Fibroblast of skin of left quadriceps (primary cell): ENCODE data around the gene AP2B1.

ENCODE experiments used
- DNase-seq, 2 experiments: peaks; one replicate each; pipeline ENCODE4 v3.0.0-alpha.2; 2013; ENCODE audit warnings: low read depth in 2 of 2

The AP2B1 gene

GRCh38 chr17:35729405-35729833 is 142.3 kb downstream of the AP2B1 start:
- DNase-seq: no peak

DNA sequence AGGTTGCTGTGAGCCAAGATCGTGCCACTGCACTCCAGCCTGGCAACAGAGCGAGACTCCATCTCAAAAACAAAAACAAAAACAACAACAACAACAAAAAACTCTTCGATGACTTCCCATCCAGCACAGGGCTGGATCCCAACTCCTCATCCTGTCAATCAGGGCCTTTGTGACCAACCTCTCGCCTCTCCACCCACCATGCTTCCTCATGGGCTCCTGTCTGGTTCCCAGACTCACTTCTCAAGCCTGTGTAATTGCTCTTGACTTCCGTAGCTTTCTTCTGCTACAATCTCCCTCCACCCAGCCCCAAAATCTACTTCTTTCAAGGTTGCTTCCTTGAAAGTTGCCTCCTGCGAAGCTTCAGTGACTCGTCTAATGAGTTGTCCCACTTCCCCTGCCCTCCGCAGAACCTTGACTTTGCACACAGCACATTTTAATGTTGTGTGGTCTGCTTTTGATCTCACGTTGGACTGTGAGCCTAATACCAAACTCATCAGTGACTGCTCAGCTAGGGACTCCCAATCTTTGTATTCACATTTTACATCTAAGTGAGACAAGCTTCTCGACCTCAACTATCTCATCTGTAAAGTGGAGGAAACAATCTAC is 143.4 kb downstream of the AP2B1 start:
- no peak for DNase-seq

DNA sequence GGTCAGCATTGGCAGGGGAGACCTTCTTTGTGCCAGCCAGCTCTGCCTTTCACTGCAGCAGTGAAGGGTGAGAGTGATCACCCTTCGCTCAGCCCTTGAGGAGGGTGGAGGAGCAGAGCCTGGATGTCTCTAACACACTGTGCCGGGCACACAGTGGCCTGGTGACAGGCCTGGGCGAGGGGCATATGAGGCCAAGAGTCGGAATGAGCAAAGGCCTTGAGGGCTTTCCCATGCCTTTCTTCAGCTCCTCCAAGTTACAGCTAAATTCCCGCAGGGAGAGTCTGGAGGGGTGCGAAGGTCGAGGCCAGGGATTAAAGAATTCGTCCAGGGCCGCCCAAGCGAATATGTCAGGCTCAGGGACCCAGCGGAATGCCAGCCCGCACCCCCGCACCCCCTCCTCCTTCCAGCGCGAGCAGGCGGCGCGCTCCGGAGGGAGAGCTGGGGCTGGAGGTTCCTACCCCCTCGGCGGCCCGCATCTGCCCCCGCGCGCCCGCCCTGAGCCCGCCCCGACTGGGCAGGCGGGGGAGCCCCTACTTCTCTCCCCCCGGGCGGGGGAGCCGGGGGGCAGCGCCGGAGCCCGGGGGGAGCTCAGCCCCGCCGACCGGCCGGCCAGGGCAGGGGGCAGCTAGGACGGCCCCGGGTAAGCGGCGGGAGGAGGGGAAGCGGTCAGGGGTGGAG is 144.3 kb downstream of the AP2B1 start, which contains the start of gene RASL10B:
Gene RASL10B (plus strand): TSS at position 401 of the 678 bp plus-strand sequence. CDS start 3,546 bp downstream, outside the sequence.
- no peak for DNase-seq

- DNase-seq: no peak
Measured at GRCh38 chr17:35731917-35732805, 145.0 kb downstream of the AP2B1 start.

DNA sequence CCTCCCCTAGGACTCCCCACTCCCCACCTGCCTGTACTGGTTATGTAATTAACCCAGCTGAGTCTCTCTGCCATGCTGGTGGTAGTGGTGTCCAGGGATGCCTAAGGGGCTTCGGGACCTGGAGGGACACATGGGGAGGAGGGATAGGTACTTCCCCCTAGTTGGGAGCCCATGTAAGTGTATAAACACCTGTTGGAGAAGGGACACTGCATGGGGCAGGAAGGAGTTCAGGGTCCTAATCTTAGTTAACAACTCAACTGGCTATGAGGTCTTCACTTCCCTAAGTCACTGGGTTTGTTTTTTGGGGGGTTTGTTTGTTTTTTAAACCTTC is 145.6 kb downstream of the AP2B1 start:
- no peak for DNase-seq

DNA sequence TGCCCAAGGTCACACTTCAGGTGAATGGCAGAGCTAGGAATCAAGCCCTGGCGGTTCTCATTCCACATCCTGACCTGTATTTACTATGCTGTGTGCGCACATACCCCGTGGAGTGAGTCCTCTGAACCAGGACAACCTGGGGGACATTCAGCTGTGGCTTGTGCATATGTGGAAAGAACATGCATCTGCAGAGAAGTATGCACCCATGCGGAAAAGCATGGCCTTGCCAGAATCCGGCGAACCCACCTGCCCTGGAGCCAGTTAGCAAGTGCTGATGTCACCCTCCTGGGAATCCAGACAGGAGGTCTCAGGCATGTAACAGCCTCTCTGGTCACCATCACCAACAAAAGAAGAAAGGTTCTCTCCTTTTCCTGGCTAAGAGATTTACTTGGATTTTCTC is 146.2 kb downstream of the AP2B1 start:
- DNase-seq: no peak

- no peak for DNase-seq
Measured at GRCh38 chr17:35734396-35734795, 147.3 kb downstream of the AP2B1 start.

DNA sequence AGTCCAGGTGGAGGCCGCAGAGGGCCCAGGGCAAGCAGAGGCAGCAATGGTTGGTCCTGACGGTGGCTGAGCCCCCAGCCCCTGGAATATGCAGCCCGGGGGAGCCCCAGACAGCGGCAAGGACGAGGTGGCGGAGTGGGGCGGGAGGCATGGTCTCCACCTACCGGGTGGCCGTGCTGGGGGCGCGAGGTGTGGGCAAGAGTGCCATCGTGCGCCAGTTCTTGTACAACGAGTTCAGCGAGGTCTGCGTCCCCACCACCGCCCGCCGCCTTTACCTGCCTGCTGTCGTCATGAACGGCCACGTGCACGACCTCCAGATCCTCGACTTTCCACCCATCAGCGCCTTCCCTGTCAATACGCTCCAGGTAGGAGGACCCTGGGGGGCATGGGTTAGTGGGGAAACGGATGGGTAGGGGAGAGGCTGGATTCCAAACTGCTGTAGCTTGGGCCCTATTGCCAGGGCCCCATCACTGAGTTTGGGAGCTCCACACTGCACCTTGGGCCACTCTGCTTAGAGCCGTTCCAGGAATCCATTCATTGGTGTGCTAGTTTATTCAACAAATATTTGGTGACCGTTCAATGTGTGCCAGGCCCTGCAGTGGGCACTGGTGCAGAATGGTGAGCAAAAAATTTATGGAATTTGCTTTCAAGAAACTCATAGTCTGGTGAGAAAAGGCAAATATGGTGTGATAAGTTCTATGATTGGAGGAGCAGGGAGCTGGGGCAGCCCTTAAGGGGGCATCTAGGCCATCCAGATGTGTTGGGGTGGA is 148.1 kb downstream of the AP2B1 start:
- no peak for DNase-seq

- no peak for DNase-seq
Measured at GRCh38 chr17:35736236-35736635, 149.1 kb downstream of the AP2B1 start.

- DNase-seq: no peak
Measured at GRCh38 chr17:35738519-35739133, 151.5 kb downstream of the AP2B1 start.

DNA sequence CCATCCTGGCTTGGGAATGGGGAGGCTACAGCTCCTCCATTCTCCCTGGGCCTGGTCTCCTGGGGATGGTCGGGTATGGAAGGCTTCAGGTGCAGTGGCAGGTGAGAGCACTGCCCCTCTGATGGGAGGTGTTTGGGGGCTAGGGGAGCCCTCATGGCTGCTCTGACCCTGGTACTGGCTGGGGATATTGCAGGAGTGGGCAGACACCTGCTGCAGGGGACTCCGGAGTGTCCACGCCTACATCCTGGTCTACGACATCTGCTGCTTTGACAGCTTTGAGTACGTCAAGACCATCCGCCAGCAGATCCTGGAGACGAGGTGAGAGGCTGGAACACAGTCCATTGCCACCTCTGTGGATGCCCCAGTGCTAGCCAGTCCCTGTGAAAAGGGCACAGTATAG is 153.1 kb downstream of the AP2B1 start:
- DNase-seq: no peak

DNA sequence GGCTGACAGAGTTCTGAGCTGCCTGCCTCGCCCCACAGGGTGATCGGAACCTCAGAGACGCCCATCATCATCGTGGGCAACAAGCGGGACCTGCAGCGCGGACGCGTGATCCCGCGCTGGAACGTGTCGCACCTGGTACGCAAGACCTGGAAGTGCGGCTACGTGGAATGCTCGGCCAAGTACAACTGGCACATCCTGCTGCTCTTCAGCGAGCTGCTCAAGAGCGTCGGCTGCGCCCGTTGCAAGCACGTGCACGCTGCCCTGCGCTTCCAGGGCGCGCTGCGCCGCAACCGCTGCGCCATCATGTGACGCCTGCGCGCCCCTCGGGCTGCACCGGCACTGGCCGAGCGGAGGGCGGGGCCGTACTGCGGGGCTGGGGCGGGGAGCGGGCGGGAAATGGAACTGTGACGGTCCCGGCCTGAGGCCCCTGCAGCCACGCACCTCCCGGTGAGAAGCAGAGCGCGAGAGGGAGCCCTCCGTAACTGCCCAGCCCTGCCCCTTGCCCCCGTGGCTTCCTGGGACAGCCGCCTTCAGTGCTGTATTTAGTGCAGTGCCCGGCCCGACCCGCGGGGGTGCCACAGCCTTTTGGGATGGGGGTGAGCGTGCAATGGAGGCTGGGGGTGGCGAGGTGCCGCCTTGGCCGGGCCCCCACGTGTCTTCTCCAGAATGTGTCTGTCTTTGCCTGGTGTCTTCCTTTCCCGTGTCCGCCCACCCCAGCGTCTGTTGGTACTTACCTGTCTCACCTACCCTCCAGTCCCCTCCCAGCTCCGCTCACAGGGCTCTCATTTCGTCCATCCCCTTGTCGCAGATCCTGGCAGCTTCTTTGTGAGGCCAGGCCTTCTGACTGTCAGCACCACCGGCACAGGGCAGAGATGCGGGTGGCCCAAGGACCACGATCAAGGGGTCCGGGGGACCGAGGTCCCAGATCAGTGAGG is 154.1 kb downstream of the AP2B1 start:
- DNase-seq: no peak

- no peak for DNase-seq
Measured at GRCh38 chr17:35742496-35742895, 155.4 kb downstream of the AP2B1 start.

DNA sequence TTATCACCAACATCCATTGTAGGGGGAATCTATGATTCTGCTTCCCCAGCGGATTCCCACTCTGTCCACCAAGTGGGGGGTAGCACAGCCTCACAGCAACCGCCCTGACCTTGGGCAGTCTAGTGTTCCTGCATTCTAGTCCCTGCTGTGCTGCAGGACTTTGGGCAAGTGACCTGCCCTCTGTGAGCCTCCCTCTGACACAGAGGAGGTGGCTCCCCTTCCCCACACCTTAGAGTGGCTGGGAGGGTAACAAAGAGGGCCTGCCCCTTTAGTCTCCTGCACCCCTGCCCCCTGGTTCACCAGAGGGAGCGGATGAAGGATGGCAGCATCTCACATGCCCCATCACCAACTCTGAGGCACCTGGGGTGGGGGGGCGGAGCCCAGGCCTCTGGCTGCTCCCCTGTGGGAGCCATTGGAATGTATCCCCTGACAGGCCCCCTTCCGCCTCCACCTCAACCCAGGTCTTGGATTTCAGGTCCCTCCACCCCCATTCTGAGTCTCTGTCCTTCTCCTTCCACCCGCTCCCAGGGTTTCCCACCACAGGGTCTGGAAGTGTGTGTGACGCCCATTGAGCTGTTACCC is 155.9 kb downstream of the AP2B1 start:
- DNase-seq: no peak

DNA sequence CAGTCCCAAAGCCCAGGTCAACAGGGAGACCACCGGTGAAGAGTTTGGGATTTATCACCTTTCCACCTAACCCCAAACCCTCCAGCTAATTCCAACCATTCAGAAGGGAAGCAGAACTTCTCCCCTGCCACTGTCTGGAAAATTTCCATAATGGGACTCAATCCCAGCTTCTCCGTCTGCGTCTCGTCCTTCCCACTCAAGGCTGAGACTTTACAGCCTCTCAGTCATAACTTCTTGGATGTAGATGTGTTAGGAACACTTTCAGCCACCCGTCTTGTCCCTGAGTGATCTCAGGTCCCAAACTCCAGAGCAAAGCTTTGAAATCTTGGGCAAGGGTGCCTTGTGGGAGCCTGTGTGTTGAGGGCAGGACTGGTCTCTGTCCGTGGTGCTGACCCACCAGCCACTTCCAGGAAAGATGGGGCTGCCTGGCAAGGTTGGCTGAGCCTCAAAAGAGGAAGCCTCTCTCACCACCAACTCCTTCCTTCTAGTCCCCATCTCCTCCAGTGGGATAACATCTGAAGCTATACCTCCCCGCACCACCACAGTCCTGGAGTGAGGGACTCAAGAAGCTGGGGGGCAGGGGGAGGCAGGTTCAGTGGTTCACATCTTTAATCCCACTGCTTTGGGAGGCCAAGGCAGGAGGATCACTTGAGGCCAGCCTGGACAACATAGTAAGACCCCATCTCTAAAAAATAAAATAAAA is 156.7 kb downstream of the AP2B1 start:
- DNase-seq: no peak

DNA sequence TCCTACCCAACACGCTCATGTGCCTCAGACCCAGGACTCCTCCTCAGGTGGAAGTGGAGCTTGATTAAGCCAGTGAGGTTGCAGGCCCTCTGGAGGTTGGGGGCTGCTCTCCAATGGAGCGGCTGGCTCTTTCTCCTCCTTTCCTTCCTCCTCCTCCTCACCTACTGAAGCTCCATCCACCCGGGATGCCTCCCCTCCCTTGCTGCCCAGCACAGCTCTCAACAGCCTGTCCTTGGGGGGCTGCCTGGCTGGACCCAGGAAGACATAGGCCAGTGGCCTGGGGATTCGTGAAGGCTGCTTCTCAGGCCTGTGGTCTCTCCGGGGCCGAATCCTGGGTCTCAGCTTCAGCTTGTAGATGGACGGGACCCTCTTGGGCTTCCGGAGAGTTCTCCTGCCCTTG is 157.7 kb downstream of the AP2B1 start:
- DNase-seq: no peak

- no peak for DNase-seq
Measured at GRCh38 chr17:35745246-35745645, 158.1 kb downstream of the AP2B1 start.

- DNase-seq: no peak
Measured at GRCh38 chr17:35745749-35746320, 158.7 kb downstream of the AP2B1 start.

DNA sequence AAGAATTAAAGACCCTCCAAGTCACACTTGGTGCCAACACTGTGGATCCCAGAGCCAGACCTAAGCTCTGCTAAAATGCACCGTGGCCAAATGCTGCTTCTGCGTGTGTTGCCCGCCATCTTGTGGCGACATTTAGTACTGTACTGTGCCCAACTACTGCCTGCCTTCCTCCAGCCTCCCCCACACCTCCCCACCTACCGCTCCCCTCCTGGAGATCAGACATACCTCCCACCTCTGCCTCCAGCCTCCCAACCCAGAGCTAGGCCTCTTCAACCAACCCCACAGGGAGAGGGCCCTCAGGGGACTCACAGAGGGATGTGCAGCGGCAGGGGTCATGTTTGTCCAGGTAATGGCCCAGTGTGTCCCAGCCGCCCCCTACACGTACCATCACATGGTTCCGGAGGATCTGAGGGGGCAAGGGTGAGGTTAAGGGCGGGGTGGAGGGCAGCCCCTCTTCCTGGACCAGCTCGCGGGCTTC is 160.5 kb downstream of the AP2B1 start:
- DNase-seq: peak; percentile 35 to 41
